Lung (tissue), 12 donors: ENCODE measurements around the gene PAQR9. TPM values are rescaled to one million over a fixed set of nuclear protein-coding genes. Genes with fewer than 3 reads are reported as not detected.
A peak's percentile ranks its signal among the peaks of the same experiment; 100 is the strongest.

Experiments used
- ATAC-seq: fragments of 200-7000 bp; cut with Tn5 transposase; one replicate; pipeline ENCODE4 v1.9.1; 2020; ENCODE audit warnings: moderate number of reproducible peaks; ENCODE audit not compliant: insufficient read depth, low FRiP score
- DNase-seq, 3 donors: peaks; one replicate each; pipeline ENCODE4 v3.0.0-alpha.2; 2013 to 2017
- H3K27ac ChIP-seq, 2 donors: one replicate each; pipeline ENCODE4 v1.5.1; 2013; ENCODE audit warnings: mild to moderate bottlenecking in 2 of 2, moderate library complexity in 2 of 2, control low read depth in 1 of 2, inconsistent platforms in 1 of 2, low read depth in 1 of 2, low read length in 1 of 2
- H3K27me3 ChIP-seq, 3 donors: one replicate each; pipeline ENCODE4 v1.5.1; 2013; ENCODE audit warnings: low read length in 2 of 3; ENCODE audit not compliant: control insufficient read depth in 3 of 3, insufficient read depth in 3 of 3
- H3K36me3 ChIP-seq, 4 donors: one replicate each; pipeline ENCODE4 v1.5.1; 2013; ENCODE audit warnings: low read length in 4 of 4, mild to moderate bottlenecking in 1 of 4, moderate library complexity in 1 of 4; ENCODE audit not compliant: control insufficient read depth in 4 of 4, insufficient read depth in 4 of 4
- H3K4me1 ChIP-seq, 5 donors: one replicate each; pipeline ENCODE4 v1.5.1; 2013; ENCODE audit warnings: low read length in 5 of 5, mild to moderate bottlenecking in 2 of 5, moderate library complexity in 1 of 5; ENCODE audit not compliant: control insufficient read depth in 5 of 5, insufficient read depth in 5 of 5
- H3K4me3 ChIP-seq: one replicate; pipeline ENCODE4 v1.5.1; 2013; ENCODE audit warnings: mild to moderate bottlenecking, control low read depth, moderate library complexity
- H3K9ac ChIP-seq, 2 donors: one replicate each; pipeline ENCODE4 v1.5.1; 2013; ENCODE audit warnings: low read length in 2 of 2, control low read depth in 1 of 2; ENCODE audit not compliant: insufficient read depth in 1 of 2
- H3K9me3 ChIP-seq, 4 donors: one replicate each; pipeline ENCODE4 v1.5.1; 2013; ENCODE audit warnings: low read length in 3 of 4, mild to moderate bottlenecking in 1 of 4, moderate library complexity in 1 of 4; ENCODE audit not compliant: control insufficient read depth in 4 of 4, insufficient read depth in 3 of 4
- CTCF ChIP-seq: IDR thresholded peaks from 2 replicates; pipeline ENCODE4 v1.5.1; 2012; ENCODE audit warnings: mild to moderate bottlenecking; ENCODE audit errors: control extremely low read depth, extremely low read depth
- WGBS, 2 donors: extraction: QIAGEN DNeasy Blood & Tissue Kit; methylation state at CpG; one replicate each; pipeline ENCODE4 v1.1.7; 2013; 5-methylcytosine and 5-hydroxymethylcytosine counted together
- polyA plus RNA-seq, 2 donors: library from polyadenylated mRNA; stranded (reverse); fragments of 200-250 nt; gene quantifications; one replicate each; pipeline ENCODE4 v1.2.1, GENCODE V29; 2013
- total RNA-seq, 2 donors: library from RNA; depleted of rRNA in 1 of 2; stranded (reverse); fragments of >200 nt in 1 of 2; gene quantifications; one replicate each; pipeline ENCODE4 v1.2.1, GENCODE V29; 2014 to 2021
- donor health status: control.
- donor health status: control.
- donor health status: Bipolar disorder and iron deficiency.
- donor health status: healthy.
- donor health status: DM: yes; HTN: yes; CAD: no.

PAQR9 gene
- total and polyA plus RNA-seq, 4 donors = not detected

GRCh38 chr3:142977399-142977728, 13.9 kb upstream of the PAQR9 start:
- peaks cover 0 to under 1% (median 0%) of the 10 kb centered on the region in 4 donors for H3K9me3 ChIP-seq
- TF ChIP-seq CTCF = no peak
- no peaks in the 10 kb centered on the region for H3K36me3 ChIP-seq
- peak overlapping the region in 1 of 2 donors; percentile 55 for H3K27ac ChIP-seq
- H3K4me1 ChIP-seq = peaks cover 0 to 2% (median 0%) of the 10 kb centered on the region in 5 donors
- no peak overlapping the region for H3K4me3 ChIP-seq
- no peak overlapping the region for H3K9ac ChIP-seq
- WGBS, 2 donors = 83 to 91% methylated on average over 1 of the region's 1 CpG
- ATAC-seq (no peak), DNase-seq (no peak)
- H3K27me3 ChIP-seq = peaks cover 0 to 6% (median 2%) of the 10 kb centered on the region in 3 donors

- ATAC-seq = peak; percentile 80
- Histone ChIP-seq H3K9me3 (peaks cover 0 to 3% (median 0%) of the 10 kb centered on the region in 4 donors), H3K4me1 (peaks cover 0 to 2% (median 0%) of the 10 kb centered on the region in 5 donors), H3K36me3 (no peaks in the 10 kb centered on the region), H3K27me3 (peaks cover 0 to 3% (median 2%) of the 10 kb centered on the region in 3 donors), H3K4me3 (no peak overlapping the region), H3K9ac (no peak overlapping the region), H3K27ac (peak overlapping the region in 1 of 2 donors; percentile 55)
- no peak for TF ChIP-seq CTCF
- DNase-seq = peak in 1 of 3 donors; percentile 44
- 54 to 57% methylated on average over 8 of the region's 8 CpGs for WGBS, 2 donors
Observed at GRCh38 chr3:142976621-142977398, 13.3 kb upstream of the PAQR9 start.

GRCh38 chr3:142975316-142975995, 12.0 kb upstream of the PAQR9 start:
- H3K27ac ChIP-seq = peak overlapping the region in 1 of 2 donors; percentile 4
- no peaks in the 10 kb centered on the region for H3K4me1 ChIP-seq
- DNase-seq (no peak), ATAC-seq (no peak)
- no peaks in the 10 kb centered on the region for H3K36me3 ChIP-seq
- no peak overlapping the region for H3K4me3 ChIP-seq
- H3K27me3 ChIP-seq = peaks cover 0 to 3% (median 0%) of the 10 kb centered on the region in 3 donors
- H3K9me3 ChIP-seq = peaks cover 0 to 3% (median 0%) of the 10 kb centered on the region in 4 donors
- TF ChIP-seq CTCF = no peak
- WGBS, 2 donors = 92 to 95% methylated on average over 4 of the region's 4 CpGs
- no peak overlapping the region for H3K9ac ChIP-seq
